Measurements from ENCODE around the gene SLC25A17.

- TF ChIP-seq CTCF (IDR thresholded peaks at IDR 0.05) (no peak), POLR2A (IDR thresholded peaks at IDR 0.05) (no peak)
These were observed 34.8 kb upstream of the SLC25A17 start for GRCh38 chr22:40853961-40854360.
